ENCODE results near the gene RHBDL1. TPM values are rescaled to one million over a fixed set of nuclear protein-coding genes. Genes with fewer than 3 reads are reported as not detected.

Gene RHBDL1
- polyA plus RNA-seq, 6 donors from 2014 or later: not detected

DNA sequence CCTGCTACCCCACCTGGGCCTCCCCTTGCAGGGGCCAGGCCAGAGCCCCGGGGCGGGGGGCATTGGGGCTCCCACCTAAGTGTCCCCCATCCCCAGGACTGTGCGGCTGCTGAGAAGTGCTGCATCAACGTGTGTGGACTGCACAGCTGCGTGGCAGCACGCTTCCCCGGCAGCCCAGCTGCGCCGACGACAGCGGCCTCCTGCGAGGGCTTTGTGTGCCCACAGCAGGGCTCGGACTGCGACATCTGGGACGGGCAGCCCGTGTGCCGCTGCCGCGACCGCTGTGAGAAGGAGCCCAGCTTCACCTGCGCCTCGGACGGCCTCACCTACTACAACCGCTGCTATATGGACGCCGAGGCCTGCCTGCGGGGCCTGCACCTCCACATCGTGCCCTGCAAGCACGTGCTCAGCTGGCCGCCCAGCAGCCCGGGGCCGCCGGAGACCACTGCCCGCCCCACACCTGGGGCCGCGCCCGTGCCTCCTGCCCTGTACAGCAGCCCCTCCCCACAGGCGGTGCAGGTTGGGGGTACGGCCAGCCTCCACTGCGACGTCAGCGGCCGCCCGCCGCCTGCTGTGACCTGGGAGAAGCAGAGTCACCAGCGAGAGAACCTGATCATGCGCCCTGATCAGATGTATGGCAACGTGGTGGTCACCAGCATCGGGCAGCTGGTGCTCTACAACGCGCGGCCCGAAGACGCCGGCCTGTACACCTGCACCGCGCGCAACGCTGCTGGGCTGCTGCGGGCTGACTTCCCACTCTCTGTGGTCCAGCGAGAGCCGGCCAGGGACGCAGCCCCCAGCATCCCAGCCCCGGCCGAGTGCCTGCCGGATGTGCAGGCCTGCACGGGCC, 42.8 kb upstream of the RHBDL1 start:
- no peaks in the 10 kb centered on the region for H3K27me3 Mint-ChIP-seq

GRCh38 chr16:633336-634050, 42.0 kb upstream of the RHBDL1 start:
- H3K4me1 Mint-ChIP-seq: peaks cover 0 to 23% (median 7%) of the 10 kb centered on the region in 3 donors

More for the DNA sequence above, 42.8 kb upstream of the RHBDL1 start:
- no peaks in the 10 kb centered on the region for H3K9me3 Mint-ChIP-seq
- no peak overlapping the region for H3K27ac Mint-ChIP-seq
- DNase-seq (no peak), ATAC-seq (ENCODE audit: low read depth in 2 of 2) (no peak)
- no peaks in the 10 kb centered on the region for H3K36me3 Mint-ChIP-seq
- H3K4me1 Mint-ChIP-seq: peaks cover 0 to 17% (median 7%) of the 10 kb centered on the region in 3 donors
- H3K4me3 Mint-ChIP-seq: no peak overlapping the region

DNA sequence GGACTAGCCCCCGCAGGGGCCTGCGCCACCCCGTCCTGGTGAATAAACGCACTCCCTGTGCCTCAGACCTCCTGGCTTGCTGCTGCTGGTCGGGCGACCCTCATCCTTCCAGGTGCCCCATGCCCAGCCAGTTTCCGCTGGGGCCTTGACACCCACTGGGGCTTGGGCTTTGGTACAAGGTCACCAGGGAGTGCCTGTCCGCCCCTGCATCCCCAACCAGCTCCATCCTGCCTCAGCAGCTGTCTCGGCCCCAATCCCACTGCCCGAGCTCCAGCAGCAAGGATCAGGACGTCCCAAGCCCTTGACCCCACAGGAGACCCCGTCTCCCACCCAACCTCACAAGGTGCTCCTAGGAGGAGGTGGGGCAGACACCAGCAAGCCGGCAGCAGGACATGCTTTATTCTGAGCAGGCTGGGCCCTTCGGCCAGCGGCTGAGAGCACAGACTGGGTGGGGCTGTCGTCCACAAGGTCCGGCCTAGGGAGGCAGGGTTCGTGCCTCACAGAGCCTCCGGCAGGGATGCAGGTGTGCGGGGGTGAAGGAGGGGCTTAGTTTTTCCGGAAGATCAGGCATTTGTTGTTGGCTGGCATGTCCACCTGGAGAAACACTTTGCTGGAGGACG, 41.3 kb upstream of the RHBDL1 start:
- Mint-ChIP-seq H3K36me3 (no peaks in the 10 kb centered on the region), H3K27me3 (no peaks in the 10 kb centered on the region), H3K9me3 (no peaks in the 10 kb centered on the region), H3K4me3 (peak overlapping the region in 7 of 8 donors; percentile 34 to 92 (median 70)), H3K27ac (peak overlapping the region in 1 of 6 donors; percentile 93), H3K4me1 (peaks cover 0 to 28% (median 10%) of the 10 kb centered on the region in 3 donors)
- ATAC-seq (ENCODE audit: low read depth in 2 of 2): no peak
- DNase-seq: no peak

More at GRCh38 chr16:633336-634050, 42.0 kb upstream of the RHBDL1 start:
- H3K27ac Mint-ChIP-seq: no peak overlapping the region
- no peak for ATAC-seq (ENCODE audit: low read depth in 2 of 2)
- H3K27me3 Mint-ChIP-seq: no peaks in the 10 kb centered on the region
- peak overlapping the region in 1 of 8 donors; percentile 70 for H3K4me3 Mint-ChIP-seq
- H3K36me3 Mint-ChIP-seq: no peaks in the 10 kb centered on the region
- DNase-seq: no peak
- no peaks in the 10 kb centered on the region for H3K9me3 Mint-ChIP-seq

- Mint-ChIP-seq H3K27me3 (no peaks in the 10 kb centered on the region), H3K4me1 (peaks cover 0 to 34% (median 16%) of the 10 kb centered on the region in 3 donors), H3K36me3 (no peaks in the 10 kb centered on the region), H3K9me3 (no peaks in the 10 kb centered on the region), H3K27ac (no peak overlapping the region), H3K4me3 (peak overlapping the region; percentile 24 to 92 (median 70))
- DNase-seq (no peak), ATAC-seq (ENCODE audit: low read depth in 2 of 2) (no peak)
Observed at GRCh38 chr16:634996-635395, 40.5 kb upstream of the RHBDL1 start.

DNA sequence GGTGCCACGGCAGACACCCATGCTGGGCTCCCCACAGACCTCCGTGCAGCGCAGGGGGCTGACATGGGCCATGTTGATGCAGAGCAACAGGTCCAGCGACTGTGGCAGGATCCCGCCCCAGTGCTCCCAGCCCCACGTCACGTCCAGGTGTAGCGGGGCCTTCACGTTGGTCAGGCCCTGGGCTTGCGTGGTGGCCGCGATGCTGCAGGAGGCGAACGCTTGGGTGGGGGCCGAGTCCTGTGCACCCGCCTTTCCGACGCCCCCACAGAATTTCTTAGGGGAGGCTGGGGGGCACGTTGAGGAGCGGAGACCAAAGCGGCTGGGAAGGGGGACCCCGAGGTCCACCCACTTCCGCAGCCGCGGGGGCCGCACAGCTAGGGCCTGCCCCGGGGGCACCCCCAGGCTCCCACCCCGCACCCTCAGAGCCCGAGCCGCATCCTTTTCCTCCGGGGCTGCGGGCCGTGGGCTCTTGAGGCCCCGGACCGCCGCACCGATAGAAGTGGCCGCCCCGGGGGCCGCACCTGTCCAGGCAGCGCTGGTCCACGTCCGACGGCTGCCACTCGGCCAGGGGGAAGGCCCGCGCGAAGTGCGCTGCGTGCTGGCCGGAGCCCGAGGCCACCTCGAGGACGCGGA, 39.8 kb upstream of the RHBDL1 start:
- Mint-ChIP-seq H3K36me3 (no peaks in the 10 kb centered on the region), H3K27ac (peak overlapping the region in 1 of 6 donors; percentile 99), H3K4me3 (peak overlapping the region; percentile 32 to 99 (median 94)), H3K27me3 (no peaks in the 10 kb centered on the region), H3K9me3 (no peaks in the 10 kb centered on the region), H3K4me1 (peaks cover 0 to 38% (median 21%) of the 10 kb centered on the region in 3 donors)
- DNase-seq (no peak), ATAC-seq (ENCODE audit: low read depth in 2 of 2) (no peak)

GRCh38 chr16:636206-637080, 39.0 kb upstream of the RHBDL1 start, which contains the start of gene METTL26:
METTL26 (minus strand) TSS chr16:636305; CDS start chr16:636290, 15 bp downstream.
- ATAC-seq (ENCODE audit: low read depth in 2 of 2) (peak; percentile 83 to 86), DNase-seq (peak; percentile 90)
- peak within 1 kb of the TSS; percentile 98 to 100 (median 99) for H3K27ac Mint-ChIP-seq
- H3K4me3 Mint-ChIP-seq: peak within 1 kb of the TSS; percentile 92 to 99 (median 96)
- H3K4me1 Mint-ChIP-seq: peaks cover 0 to 38% (median 22%) of the 10 kb centered on the region in 3 donors
- H3K27me3 Mint-ChIP-seq: no peaks in the 10 kb centered on the region
- no peaks in the 10 kb centered on the region for H3K9me3 Mint-ChIP-seq
- H3K36me3 Mint-ChIP-seq: no peaks in the 10 kb centered on the region

- H3K4me1 Mint-ChIP-seq: peaks cover 0 to 38% (median 22%) of the 10 kb centered on the region in 3 donors
- H3K36me3 Mint-ChIP-seq: no peaks in the 10 kb centered on the region
- no peak for DNase-seq
- H3K4me3 Mint-ChIP-seq: peak overlapping the region; percentile 92 to 99 (median 96)
- peak overlapping the region; percentile 98 to 100 (median 99) for H3K27ac Mint-ChIP-seq
- H3K9me3 Mint-ChIP-seq: no peaks in the 10 kb centered on the region
- H3K27me3 Mint-ChIP-seq: no peaks in the 10 kb centered on the region
- peak; percentile 60 to 62 for ATAC-seq (ENCODE audit: low read depth in 2 of 2)
Observed at GRCh38 chr16:637081-638018, 38.1 kb upstream of the RHBDL1 start.

- Mint-ChIP-seq H3K27ac (peak overlapping the region in 2 of 6 donors; percentile 60 to 99), H3K27me3 (no peaks in the 10 kb centered on the region), H3K4me1 (peaks cover 0 to 38% (median 24%) of the 10 kb centered on the region in 3 donors), H3K4me3 (peak overlapping the region in 6 of 8 donors; percentile 43 to 95 (median 74)), H3K36me3 (no peaks in the 10 kb centered on the region), H3K9me3 (no peaks in the 10 kb centered on the region)
- DNase-seq (no peak), ATAC-seq (ENCODE audit: low read depth in 2 of 2) (no peak)
Observed at GRCh38 chr16:638034-638543, 37.4 kb upstream of the RHBDL1 start.

DNA sequence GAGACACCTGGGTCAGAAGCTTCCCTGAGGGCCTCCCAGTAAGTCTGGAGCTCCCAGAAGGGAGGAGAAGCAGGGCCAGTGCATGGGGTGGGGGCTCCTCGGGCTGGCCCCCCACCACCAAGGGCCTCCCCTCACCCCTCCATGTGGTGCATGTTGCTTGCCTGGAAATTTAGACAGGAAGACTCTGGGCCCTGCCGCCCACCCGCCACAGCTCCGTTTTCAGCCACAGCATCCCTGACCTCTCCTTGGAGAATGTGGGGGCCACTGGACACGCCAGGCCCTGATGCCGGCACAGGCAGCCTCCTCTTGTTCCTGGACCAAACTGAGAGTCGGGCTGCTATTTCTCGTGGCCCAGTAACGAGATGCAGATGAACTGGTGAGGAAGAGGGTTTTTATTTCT, 36.6 kb upstream of the RHBDL1 start:
- no peak for ATAC-seq (ENCODE audit: low read depth in 2 of 2)
- H3K4me1 Mint-ChIP-seq: peaks cover 3 to 38% (median 28%) of the 10 kb centered on the region in 3 donors
- no peak for DNase-seq
- H3K36me3 Mint-ChIP-seq: no peaks in the 10 kb centered on the region
- H3K27me3 Mint-ChIP-seq: no peaks in the 10 kb centered on the region
- peak overlapping the region in 4 of 8 donors; percentile 4 to 80 (median 46) for H3K4me3 Mint-ChIP-seq
- H3K9me3 Mint-ChIP-seq: no peaks in the 10 kb centered on the region
- H3K27ac Mint-ChIP-seq: no peak overlapping the region

- DNase-seq: no peak
- H3K27me3 Mint-ChIP-seq: no peaks in the 10 kb centered on the region
- H3K27ac Mint-ChIP-seq: peak overlapping the region in 2 of 6 donors; percentile 9 to 24
- peaks cover 13 to 32% (median 30%) of the 10 kb centered on the region in 3 donors for H3K4me1 Mint-ChIP-seq
- H3K4me3 Mint-ChIP-seq: peak overlapping the region in 7 of 8 donors; percentile 45 to 87 (median 56)
- H3K36me3 Mint-ChIP-seq: no peaks in the 10 kb centered on the region
- no peaks in the 10 kb centered on the region for H3K9me3 Mint-ChIP-seq
- no peak for ATAC-seq (ENCODE audit: low read depth in 2 of 2)
Observed at GRCh38 chr16:640614-641013, 34.9 kb upstream of the RHBDL1 start.
